Measurements from ENCODE around the gene SHB.
A peak's percentile ranks its signal among the peaks of the same experiment; 100 is the strongest.

The SHB gene

DNA sequence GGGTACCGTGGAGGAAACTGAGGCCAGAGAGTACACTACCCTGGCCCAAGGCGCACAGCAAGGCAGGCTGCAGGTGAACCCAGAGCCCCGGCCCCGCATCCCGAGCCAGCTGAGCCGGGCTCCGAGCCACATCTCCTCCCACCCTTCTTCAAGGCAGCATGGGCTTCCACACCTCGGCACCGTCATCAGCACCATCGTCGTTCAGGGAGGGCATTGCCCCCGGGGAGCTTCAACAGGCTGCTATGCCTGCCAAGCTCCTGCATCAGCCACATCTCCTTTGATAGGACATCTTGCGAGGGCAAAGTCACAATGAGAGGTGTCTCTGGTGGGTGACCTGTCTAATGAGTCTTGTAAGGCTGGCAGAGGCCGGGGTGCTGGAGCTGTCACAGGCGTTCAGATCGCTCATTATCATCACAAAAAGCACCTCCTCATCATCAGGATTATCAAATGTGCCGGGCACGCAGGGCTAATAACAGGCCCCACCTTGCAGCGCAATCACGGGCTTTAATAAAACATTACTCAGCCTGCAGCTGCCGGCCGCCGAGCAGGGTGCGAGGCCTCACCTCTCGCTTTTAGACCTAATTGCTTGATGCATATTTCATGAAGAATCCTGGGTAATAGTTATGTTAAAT is 145.1 kb downstream of the SHB start:
- ATAC-seq (ENCODE audit: low read depth), result no peak
- Mint-ChIP-seq H3K4me3 (no peak overlapping the region), H3K36me3 (no peaks in the 10 kb centered on the region), H3K9me3 (no peaks in the 10 kb centered on the region), H3K27ac (no peak overlapping the region), H3K27me3 (no peaks in the 10 kb centered on the region), H3K4me1 (no peaks in the 10 kb centered on the region)
- DNase-seq (ENCODE audit: low spot score in 2 of 2), result no peak

DNA sequence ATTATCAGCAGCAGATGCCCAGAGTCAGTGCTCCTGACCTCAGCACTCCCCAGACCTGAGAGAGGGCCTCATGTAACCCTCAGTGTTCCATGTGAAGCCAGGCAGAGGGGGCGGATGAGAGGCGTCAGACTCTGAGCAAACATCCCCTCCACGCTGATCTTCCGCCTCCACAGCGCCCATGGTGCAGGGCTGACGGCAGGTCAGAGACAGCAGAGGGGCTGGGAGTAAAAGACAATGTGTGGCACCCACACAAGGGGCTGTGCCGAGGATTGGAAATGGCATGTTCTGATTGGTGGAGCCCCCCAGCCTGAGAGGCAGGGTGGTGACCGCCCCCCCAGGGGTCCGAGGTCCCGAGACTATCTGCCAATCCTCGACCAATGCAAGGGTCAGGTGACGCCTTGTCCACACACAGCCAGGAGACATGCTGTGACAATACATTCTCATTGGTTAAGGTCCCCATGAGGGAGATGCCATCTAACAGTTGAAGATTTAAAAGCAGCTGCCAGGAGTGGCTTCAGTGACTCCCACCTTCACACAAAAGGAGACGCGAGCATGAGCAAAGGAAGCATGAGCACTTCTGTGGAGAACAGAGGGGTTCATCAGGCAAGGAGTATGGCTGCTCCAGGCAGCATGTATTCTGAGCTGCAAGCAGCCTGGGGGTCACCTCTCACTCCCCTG is 145.8 kb downstream of the SHB start:
- Mint-ChIP-seq H3K4me3 (no peak overlapping the region), H3K9me3 (no peaks in the 10 kb centered on the region), H3K36me3 (no peaks in the 10 kb centered on the region), H3K27ac (no peak overlapping the region), H3K27me3 (no peaks in the 10 kb centered on the region), H3K4me1 (no peaks in the 10 kb centered on the region)
- ATAC-seq (ENCODE audit: low read depth) (no peak), DNase-seq (ENCODE audit: low spot score in 2 of 2) (no peak)

DNA sequence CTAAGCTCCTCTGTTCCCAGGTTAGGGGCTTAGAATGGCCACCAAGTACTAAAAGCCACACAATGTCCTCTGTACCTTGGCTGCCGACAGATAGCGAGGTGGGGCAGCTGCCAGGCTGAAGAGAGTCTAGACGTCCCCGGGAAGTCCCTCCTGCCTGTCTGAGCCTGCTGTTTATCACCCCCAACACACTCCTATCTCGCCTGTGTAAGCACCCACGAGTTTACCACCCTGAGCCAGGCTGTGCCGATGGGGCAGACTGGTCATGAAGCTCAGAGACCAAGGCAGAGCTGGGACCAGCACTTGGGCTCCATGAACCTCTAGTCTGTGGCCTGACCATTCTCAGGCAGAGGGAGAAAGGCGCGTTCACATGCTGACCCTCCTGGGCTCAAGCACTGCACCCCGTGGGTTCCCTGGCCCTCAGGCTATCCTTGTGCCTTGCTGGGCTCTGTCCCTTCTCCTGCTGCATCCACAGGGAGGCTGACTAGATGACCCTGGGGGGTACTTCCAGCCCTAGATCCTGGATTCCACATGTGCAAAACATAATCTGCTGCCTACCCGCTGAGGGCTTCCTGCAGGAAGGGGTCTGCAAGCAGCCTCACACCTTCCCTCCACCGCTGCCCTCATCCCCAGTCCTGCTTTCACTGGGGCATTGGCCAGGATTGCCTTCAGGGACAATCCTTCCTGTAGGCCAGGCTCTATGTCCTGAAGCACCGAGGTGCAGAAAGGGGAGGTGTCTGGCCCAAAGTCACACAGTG is 146.5 kb downstream of the SHB start:
- Mint-ChIP-seq H3K9me3 (no peaks in the 10 kb centered on the region), H3K4me1 (no peaks in the 10 kb centered on the region), H3K36me3 (no peaks in the 10 kb centered on the region), H3K27me3 (no peaks in the 10 kb centered on the region), H3K4me3 (no peak overlapping the region), H3K27ac (no peak overlapping the region)
- ATAC-seq (ENCODE audit: low read depth) (peak; percentile 32), DNase-seq (ENCODE audit: low spot score in 2 of 2) (no peak)

DNA sequence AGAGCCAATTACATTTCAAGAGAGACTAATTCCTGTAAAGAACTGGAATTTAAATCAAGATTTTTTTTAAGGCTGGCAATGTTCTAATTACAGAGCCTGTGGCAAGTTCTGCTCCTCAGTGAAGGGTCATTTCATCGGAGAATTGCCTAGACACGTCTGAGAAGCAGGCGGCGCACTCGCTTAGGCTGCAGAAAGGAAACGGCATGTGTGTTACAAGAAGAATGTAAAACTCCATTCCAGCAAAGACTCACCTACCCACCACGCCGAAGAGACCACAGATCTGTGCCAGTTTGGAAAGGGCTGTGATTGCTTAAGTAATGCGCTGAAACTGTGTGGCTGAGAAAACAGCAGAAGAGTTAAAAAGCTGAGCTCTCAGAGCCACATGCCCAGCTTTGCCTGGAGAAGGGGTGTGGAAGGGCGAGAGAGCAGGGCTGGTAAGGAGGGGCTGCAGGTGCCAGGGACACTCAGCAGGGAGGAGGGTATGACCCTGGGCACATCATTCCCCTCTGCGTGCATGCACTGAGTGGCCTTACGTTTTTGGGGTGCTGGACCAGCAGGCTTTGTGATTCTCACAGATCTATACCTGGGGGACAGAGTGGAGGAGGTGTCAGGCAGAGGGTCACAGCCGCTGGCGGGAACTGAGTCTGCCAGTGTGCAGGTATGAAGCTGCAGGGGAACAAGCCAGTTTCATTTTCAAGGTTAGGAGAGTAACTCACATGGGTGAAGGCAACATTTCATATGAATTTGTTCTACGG is 147.3 kb downstream of the SHB start:
- H3K27ac Mint-ChIP-seq, result no peak overlapping the region
- DNase-seq (ENCODE audit: low spot score in 2 of 2) (no peak), ATAC-seq (ENCODE audit: low read depth) (no peak)

DNA sequence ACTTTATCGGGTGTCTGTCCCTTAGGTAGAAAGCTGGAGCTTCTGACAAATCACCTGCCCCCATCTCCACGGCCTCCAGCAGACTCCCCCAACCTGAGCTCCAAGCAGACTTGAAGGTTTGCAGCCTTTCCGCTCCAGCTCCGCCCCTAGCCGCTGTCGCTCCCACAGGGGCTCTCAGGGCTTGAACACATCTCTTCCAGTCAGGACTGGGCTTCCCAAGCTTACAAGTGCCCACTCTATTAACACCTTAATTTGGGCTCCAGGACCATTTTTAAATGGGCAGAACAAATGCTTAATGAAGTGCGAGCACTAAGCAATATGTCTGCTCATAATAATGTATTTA is 147.9 kb downstream of the SHB start:
- Mint-ChIP-seq H3K4me3 (no peak overlapping the region), H3K27ac (no peak overlapping the region), H3K4me1 (no peaks in the 10 kb centered on the region), H3K36me3 (no peaks in the 10 kb centered on the region), H3K9me3 (no peaks in the 10 kb centered on the region), H3K27me3 (no peaks in the 10 kb centered on the region)
- ATAC-seq (ENCODE audit: low read depth), result no peak
- DNase-seq (ENCODE audit: low spot score in 2 of 2), result no peak

More for the DNA sequence above, 147.3 kb downstream of the SHB start:
- Mint-ChIP-seq H3K27me3 (no peaks in the 10 kb centered on the region), H3K36me3 (no peaks in the 10 kb centered on the region), H3K4me3 (no peak overlapping the region), H3K4me1 (no peaks in the 10 kb centered on the region), H3K9me3 (no peaks in the 10 kb centered on the region)

DNA sequence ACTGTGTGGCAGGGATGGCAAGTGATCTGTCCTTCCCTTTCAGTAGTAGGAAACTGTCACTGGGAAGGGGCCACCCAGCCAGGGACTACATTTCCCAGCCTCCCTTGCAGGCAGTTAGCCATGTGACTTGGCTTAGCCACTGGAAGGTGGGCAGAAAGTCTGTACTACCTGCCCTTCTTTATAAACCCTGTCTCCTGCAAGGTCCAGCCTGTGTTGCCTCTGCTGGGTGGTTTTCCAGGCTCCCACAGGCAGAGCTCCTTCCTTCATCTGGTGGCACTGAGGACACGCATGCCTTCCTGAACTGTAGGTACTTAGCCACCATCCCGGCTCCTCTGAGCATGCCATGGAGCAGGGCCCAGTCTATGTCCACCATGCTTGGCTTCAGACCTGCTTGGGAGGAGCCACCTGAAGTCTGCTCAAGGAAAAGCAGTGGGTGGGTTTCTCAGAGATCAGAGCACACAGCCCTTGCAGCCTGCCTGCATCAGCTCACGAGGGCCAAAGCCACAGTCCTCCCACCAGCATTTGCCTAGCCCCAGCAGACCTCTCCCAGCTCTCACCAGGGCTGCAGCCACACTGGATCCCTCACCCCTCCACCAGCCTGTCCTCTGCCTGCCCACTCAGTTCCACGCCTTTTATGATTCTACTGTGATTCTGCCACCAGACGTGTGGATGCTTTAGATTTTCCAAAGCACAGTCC is 148.4 kb downstream of the SHB start:
- DNase-seq (ENCODE audit: low spot score in 2 of 2) (no peak), ATAC-seq (ENCODE audit: low read depth) (peak; percentile 32)
- no peaks in the 10 kb centered on the region for H3K4me1 Mint-ChIP-seq
- no peak overlapping the region for H3K27ac Mint-ChIP-seq
- H3K36me3 Mint-ChIP-seq, result no peaks in the 10 kb centered on the region
- no peaks in the 10 kb centered on the region for H3K27me3 Mint-ChIP-seq
- H3K4me3 Mint-ChIP-seq, result no peak overlapping the region
- no peaks in the 10 kb centered on the region for H3K9me3 Mint-ChIP-seq

DNA sequence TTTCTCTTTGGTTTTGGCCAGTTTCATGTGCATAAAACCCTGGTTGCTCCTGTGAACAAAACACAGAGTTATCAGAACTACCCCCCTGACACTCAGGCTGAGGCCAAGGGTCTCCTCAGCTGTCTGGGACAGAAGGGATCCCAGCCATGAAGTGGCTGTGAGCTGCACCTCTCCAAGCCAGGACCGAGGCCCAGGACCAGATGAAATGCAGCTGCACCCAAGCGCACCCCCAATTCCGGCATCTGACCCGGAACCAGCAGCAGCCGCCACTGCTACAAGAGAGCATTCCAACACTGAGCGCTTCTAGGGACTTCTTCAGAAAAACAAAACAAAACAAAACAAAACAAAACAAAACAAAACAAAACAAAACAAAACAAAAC is 149.1 kb downstream of the SHB start:
- DNase-seq (ENCODE audit: low spot score in 2 of 2), result no peak
- Mint-ChIP-seq H3K4me1 (no peaks in the 10 kb centered on the region), H3K36me3 (no peaks in the 10 kb centered on the region), H3K9me3 (no peaks in the 10 kb centered on the region), H3K4me3 (no peak overlapping the region), H3K27ac (no peak overlapping the region), H3K27me3 (no peaks in the 10 kb centered on the region)
- no peak for ATAC-seq (ENCODE audit: low read depth)

DNA sequence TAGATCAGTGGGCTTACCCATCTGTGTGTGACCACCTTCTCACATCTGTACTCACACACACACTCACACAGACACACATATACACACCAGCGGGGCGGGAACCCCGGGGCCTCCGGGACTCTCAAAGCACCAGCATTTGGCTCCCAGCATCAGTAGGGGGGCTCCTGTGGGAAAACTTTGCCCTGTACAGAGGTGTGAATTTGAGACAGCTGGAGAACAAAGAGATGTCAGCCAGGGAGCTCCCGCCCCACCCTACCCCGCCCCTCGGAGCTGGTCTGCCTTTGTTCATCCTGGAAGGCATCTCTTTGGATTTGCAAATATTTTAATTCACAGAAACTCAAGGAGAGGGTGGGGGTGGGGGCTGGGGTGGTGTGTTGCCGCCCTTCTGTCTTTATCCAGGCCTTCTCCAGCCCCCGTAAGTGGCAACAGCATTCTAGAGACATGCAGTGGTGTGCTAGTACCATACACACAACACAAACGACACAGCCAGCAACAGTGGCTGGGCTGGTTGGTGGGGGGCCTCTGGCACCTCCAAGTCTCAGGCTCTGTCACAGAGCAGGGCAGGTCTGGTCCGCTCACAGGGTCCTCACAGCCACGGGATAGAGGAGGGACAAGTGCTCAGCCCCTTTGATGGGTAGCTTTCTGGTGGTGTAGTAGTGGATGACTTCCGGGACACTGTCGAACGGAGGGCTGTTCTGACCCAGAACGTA is 149.6 kb downstream of the SHB start:
- H3K27me3 Mint-ChIP-seq, result no peaks in the 10 kb centered on the region
- H3K9me3 Mint-ChIP-seq, result no peaks in the 10 kb centered on the region
- no peak overlapping the region for H3K27ac Mint-ChIP-seq
- ATAC-seq (ENCODE audit: low read depth) (no peak), DNase-seq (ENCODE audit: low spot score in 2 of 2) (no peak)
- H3K36me3 Mint-ChIP-seq, result no peaks in the 10 kb centered on the region
- no peaks in the 10 kb centered on the region for H3K4me1 Mint-ChIP-seq
- H3K4me3 Mint-ChIP-seq, result no peak overlapping the region

DNA sequence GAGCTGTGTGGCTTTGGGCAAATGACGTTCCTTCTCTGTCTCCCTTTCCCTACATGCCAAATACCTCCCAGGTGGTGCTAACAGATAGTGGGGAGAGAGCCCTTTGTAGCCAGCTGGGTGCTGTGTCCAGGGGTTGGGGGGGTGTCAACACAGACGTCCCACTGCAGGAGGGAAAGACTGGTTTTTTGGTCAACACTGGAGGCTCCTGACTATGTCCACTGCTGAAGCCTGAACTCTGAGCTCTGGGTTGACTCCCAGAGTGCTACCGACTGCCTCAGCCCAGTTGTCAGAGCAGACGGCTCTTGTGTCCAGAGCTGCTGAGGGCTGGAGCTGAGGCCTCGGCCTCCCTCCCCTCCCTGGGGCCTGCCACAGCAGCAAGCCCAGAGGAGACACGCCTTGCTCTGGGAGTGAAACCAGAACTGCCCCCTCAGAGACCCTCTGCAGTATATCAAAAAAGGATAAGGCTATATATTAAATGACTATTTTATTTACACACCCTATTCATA is 150.3 kb downstream of the SHB start:
- Mint-ChIP-seq H3K9me3 (no peaks in the 10 kb centered on the region), H3K27ac (no peak overlapping the region), H3K27me3 (no peaks in the 10 kb centered on the region), H3K4me1 (peaks cover under 1% of the 10 kb centered on the region), H3K4me3 (no peak overlapping the region), H3K36me3 (no peaks in the 10 kb centered on the region)
- DNase-seq (ENCODE audit: low spot score in 2 of 2), result no peak
- ATAC-seq (ENCODE audit: low read depth), result no peak

DNA sequence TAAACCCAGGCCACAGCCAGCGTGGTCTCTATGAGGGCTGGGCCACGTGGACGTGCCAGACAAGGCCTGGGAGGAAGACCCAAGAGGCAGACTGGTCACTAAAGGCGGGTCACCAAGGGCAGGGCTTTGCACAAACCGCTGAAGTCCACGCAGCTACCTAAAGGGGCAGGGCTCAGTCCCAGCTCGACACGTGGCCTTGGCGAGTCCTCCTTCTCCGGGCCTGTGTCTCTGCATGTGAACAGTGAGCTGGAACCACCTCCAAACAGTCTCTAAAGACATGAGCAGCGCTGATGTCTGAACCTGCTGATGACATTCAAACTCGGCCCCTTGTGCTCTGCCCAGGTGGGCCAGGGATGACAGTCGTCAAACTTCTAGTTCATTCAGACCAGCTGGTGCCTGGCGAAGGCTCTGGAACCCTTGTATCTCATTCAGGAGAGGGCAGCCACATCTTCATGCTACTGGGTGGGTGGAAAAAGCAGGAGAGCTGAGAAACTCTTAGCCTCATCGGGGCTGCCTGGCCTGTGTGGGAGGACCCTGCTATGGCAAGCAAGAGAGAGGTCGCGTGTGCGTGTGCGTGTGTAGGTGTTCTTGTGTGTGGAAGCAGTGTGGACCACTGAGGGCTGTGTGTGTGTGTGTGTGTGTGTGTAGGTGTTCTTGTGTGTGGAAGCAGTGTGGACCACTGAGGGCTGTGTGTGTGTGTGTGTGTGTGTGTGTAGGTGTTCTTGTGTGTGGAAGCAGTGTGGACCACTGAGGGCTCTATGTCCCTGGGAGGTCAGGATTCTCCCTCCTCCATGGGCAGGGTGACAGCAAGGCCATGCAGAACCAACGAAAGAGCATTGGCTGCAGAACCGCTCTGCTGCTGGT is 151.0 kb downstream of the SHB start:
- Mint-ChIP-seq H3K36me3 (no peaks in the 10 kb centered on the region), H3K27ac (peak overlapping the region; percentile 49), H3K27me3 (no peaks in the 10 kb centered on the region), H3K9me3 (no peaks in the 10 kb centered on the region), H3K4me3 (no peak overlapping the region), H3K4me1 (peaks cover 5% of the 10 kb centered on the region)
- ATAC-seq (ENCODE audit: low read depth) (no peak), DNase-seq (ENCODE audit: low spot score in 2 of 2) (no peak)

DNA sequence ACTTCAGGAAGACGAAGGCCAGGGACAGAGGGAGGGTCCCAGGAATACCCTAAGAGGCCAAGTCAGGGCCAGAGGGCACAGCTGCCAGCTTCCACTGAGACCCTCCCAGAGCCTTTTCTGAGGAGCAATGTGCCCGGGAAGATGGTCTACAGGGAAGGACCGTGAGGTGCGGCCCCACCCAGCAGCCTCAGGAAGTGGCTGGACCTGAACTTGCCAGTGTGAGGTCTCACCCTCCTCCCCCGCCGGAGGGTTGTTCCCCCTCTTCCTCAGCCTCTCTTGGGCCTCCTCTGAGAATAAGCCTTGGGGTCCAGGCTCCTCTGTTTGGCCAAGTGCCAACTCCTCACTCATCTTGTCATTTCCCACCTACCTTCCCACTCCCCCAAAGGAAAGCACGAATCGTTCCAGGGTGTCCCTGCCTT is 151.7 kb downstream of the SHB start:
- DNase-seq (ENCODE audit: low spot score in 2 of 2) (no peak), ATAC-seq (ENCODE audit: low read depth) (no peak)
- no peak overlapping the region for H3K4me3 Mint-ChIP-seq
- H3K36me3 Mint-ChIP-seq, result no peaks in the 10 kb centered on the region
- no peaks in the 10 kb centered on the region for H3K9me3 Mint-ChIP-seq
- no peaks in the 10 kb centered on the region for H3K27me3 Mint-ChIP-seq
- H3K27ac Mint-ChIP-seq, result no peak overlapping the region
- peaks cover 5% of the 10 kb centered on the region for H3K4me1 Mint-ChIP-seq

DNA sequence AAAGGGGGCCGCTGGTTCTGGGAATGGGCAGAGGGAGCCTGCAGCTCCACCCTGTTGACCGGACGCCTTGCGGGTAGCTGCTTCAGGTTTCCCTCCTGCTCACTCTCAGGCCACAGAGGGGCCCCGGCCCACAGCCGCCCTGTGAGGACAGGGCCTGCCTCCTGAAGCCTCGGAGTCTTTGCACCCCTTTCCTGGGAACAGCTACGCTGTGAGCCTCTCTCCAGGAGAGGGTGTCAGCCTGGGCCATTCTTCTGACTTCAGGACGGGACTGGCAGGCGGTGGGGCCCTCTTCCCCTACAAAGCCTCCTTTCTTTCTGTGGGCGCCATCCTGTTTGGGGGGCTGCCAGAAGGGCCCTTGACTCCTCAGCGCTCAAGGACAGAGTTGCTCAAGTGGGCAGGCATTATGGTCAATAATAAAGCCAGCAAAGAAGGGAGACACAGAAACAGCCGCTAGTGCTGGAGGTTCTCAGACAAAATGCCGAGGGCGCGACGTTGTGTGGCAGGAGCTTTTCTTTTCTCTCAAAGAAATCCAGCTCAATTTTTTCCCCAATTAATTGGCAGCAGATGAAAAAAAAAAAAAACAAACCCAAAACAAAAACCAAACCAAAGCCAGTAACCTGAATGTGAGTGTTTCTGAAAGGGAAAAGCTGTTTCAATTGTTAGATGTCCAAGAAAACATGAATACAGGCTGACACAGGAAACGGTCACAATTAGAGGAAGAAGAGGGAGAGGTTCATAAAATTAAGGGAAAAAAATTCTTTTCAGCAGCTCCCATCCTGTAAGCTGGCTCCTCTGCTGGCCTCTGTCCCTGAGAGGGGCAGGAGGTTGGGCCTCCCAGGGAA is 152.3 kb downstream of the SHB start:
- no peaks in the 10 kb centered on the region for H3K9me3 Mint-ChIP-seq
- ATAC-seq (ENCODE audit: low read depth) (no peak), DNase-seq (ENCODE audit: low spot score in 2 of 2) (no peak)
- H3K27ac Mint-ChIP-seq, result no peak overlapping the region
- peaks cover 5% of the 10 kb centered on the region for H3K4me1 Mint-ChIP-seq
- no peaks in the 10 kb centered on the region for H3K27me3 Mint-ChIP-seq
- H3K36me3 Mint-ChIP-seq, result no peaks in the 10 kb centered on the region
- no peak overlapping the region for H3K4me3 Mint-ChIP-seq
